GM23338 (cell line): ENCODE results near the gene CCDC175. TPM values are rescaled to one million over a fixed set of nuclear protein-coding genes. Genes with fewer than 3 reads are reported as not detected.

Experiments
- ATAC-seq: fragments of 200-7000 bp; cut with Tn5 transposase; 3 replicates; pipeline ENCODE4 v1.9.1; 2020
- DNase-seq: peaks from one replicate; pipeline ENCODE4 v3.0.0-alpha.2; 2015; ENCODE audit warnings: low spot score
- H2AFZ ChIP-seq: fragments of 200-600 bp; sonication (generic); 2 replicates; pipeline ENCODE4 v1.8.0; 2016; ENCODE audit warnings: antibody characterized with exemption, mild to moderate bottlenecking, moderate library complexity
- H3F3A ChIP-seq: fragments of 200-600 bp; sonication (generic); replicated peaks from 2 replicates; pipeline ENCODE4 v1.8.0; 2017; ENCODE audit warnings: antibody characterized with exemption, mixed run types, low read depth
- H3K27ac ChIP-seq: fragments of 200-600 bp; sonication (generic); 2 replicates; pipeline ENCODE4 v1.6.1; 2016; ENCODE audit warnings: low read depth
- H3K27me3 ChIP-seq: fragments of 200-600 bp; sonication (generic); 2 replicates; pipeline ENCODE4 v1.8.0; 2016; ENCODE audit warnings: mild to moderate bottlenecking, mixed run types, moderate library complexity; ENCODE audit not compliant: insufficient read depth
- H3K36me3 ChIP-seq: fragments of 200-600 bp; sonication (generic); 2 replicates; pipeline ENCODE4 v1.8.0; 2016; ENCODE audit warnings: mild to moderate bottlenecking; ENCODE audit not compliant: insufficient read depth
- H3K4me1 ChIP-seq: fragments of 200-600 bp; sonication (generic); 2 replicates; pipeline ENCODE4 v1.8.0; 2016; ENCODE audit warnings: mild to moderate bottlenecking, moderate library complexity; ENCODE audit not compliant: insufficient read depth
- H3K4me2 ChIP-seq: fragments of 200-600 bp; sonication (generic); 2 replicates; pipeline ENCODE4 v1.7.1; 2017; ENCODE audit warnings: mixed run types
- H3K4me3 ChIP-seq: fragments of 200-600 bp; sonication (generic); 2 replicates; pipeline ENCODE4 v1.6.1; 2016; ENCODE audit warnings: mixed run types
- H3K79me2 ChIP-seq: fragments of 200-600 bp; sonication (generic); replicated peaks from 2 replicates; pipeline ENCODE4 v1.8.0; 2017; ENCODE audit warnings: mild to moderate bottlenecking; ENCODE audit not compliant: insufficient read depth
- H3K9me2 ChIP-seq: fragments of 200-600 bp; sonication (generic); 2 replicates; pipeline ENCODE4 v1.8.0; 2017; ENCODE audit not compliant: insufficient read depth
- H4K20me1 ChIP-seq: fragments of 200-600 bp; sonication (generic); replicated peaks from 2 replicates; pipeline ENCODE4 v1.8.0; 2017; ENCODE audit warnings: mild to moderate bottlenecking; ENCODE audit not compliant: insufficient read depth
- H3K27ac Mint-ChIP-seq: 2 replicates; pipeline ENCODE4 v1.8.0; 2020; ENCODE audit warnings: inconsistent platforms, mild to moderate bottlenecking, moderate library complexity, mixed read lengths
- H3K27me3 Mint-ChIP-seq: 3 replicates; pipeline ENCODE4 v1.8.0; 2022; ENCODE audit warnings: low read depth, mild to moderate bottlenecking, moderate library complexity, mixed read lengths, inconsistent platforms; ENCODE audit not compliant: insufficient read depth, poor library complexity
- H3K36me3 Mint-ChIP-seq: 3 replicates; pipeline ENCODE4 v1.8.0; 2021; ENCODE audit warnings: low read depth, mild to moderate bottlenecking, inconsistent platforms, moderate library complexity, mixed read lengths
- H3K4me1 Mint-ChIP-seq: 3 replicates; pipeline ENCODE4 v1.8.0; 2020; ENCODE audit warnings: mild to moderate bottlenecking, inconsistent platforms, mixed read lengths
- H3K4me3 Mint-ChIP-seq: 3 replicates; pipeline ENCODE4 v1.8.0; 2021; ENCODE audit warnings: moderate library complexity, mild to moderate bottlenecking, inconsistent platforms, mixed read lengths
- H3K9me3 Mint-ChIP-seq: 3 replicates; pipeline ENCODE4 v1.8.0; 2020; ENCODE audit warnings: moderate library complexity, mild to moderate bottlenecking, inconsistent platforms, mixed read lengths
- CREB1 ChIP-seq: fragments of 250-450 bp; sonication (Bioruptor Pico); IDR thresholded peaks from 2 replicates; pipeline ENCODE4 v1.5.0; 2020; ENCODE audit warnings: low read depth, mild to moderate bottlenecking, moderate library complexity
- EZH2phosphoT487 ChIP-seq: fragments of 200-600 bp; sonication (generic); IDR thresholded peaks from one replicate; pipeline ENCODE4 v1.8.1; 2018; ENCODE audit warnings: antibody characterized with exemption; ENCODE audit not compliant: unreplicated experiment
- JUNB ChIP-seq: IDR thresholded peaks from one replicate; pipeline ENCODE4 v1.6.1; 2016; ENCODE audit warnings: antibody characterized with exemption; ENCODE audit not compliant: unreplicated experiment
- NANOG ChIP-seq: IDR thresholded peaks from 2 replicates; pipeline ENCODE4 v1.6.1; 2016; ENCODE audit warnings: antibody characterized with exemption, borderline replicate concordance
- POLR2AphosphoS5 ChIP-seq: IDR thresholded peaks from 2 replicates; pipeline ENCODE4 v1.6.1; 2016; ENCODE audit warnings: antibody characterized with exemption, low read depth
- ZNF114 ChIP-seq: fragments of 250-450 bp; sonication (Bioruptor Pico); IDR thresholded peaks from 2 replicates; pipeline ENCODE4 v1.5.0; 2020; ENCODE audit warnings: mild to moderate bottlenecking, moderate library complexity
- ZNF331 ChIP-seq: fragments of 250-450 bp; sonication (Bioruptor Pico); IDR thresholded peaks from 2 replicates; pipeline ENCODE4 v1.5.0; 2020; ENCODE audit warnings: low read depth, mild to moderate bottlenecking, moderate library complexity
- polyA plus RNA-seq: library from polyadenylated mRNA; unstranded; fragments of >200 nt; fragmentation: Nextera tagmentation; extraction: Ambion mirVana; gene quantifications from 2 replicates; pipeline ENCODE4 v1.2.1, GENCODE V29; 2016
- total RNA-seq: library from RNA; depleted of rRNA; stranded (reverse); fragments of >200 nt; shearing (Covaris generic); gene quantifications from 2 replicates; pipeline ENCODE4 v1.2.3, GENCODE V29; 2014
- TF ChIP-seq, protein P1 (sequence below): IDR thresholded peaks from one replicate; pipeline ENCODE4 v1.6.1; 2018; ENCODE audit warnings: antibody characterized with exemption; ENCODE audit not compliant: unreplicated experiment
- TF ChIP-seq, protein P2 (sequence below), 2 experiments: fragments of 200-600 bp in 1 of 2; sonication (generic) in 1 of 2; conservative IDR thresholded peaks; 2 replicates each; pipeline versions ENCODE4 v1.5.1 to v1.6.1; 2016 to 2017; ENCODE audit warnings: antibody characterized with exemption in 2 of 2, low read depth in 2 of 2, mild to moderate bottlenecking in 2 of 2, moderate library complexity in 1 of 2
- TF ChIP-seq, protein P3 (sequence below): IDR thresholded peaks from 2 replicates; pipeline ENCODE4 v1.6.1; 2016; ENCODE audit warnings: antibody characterized with exemption

CCDC175 gene
- total and polyA plus RNA-seq, 2 experiments from 2014 or later, result 0.50 TPM; not detected in 1

DNA sequence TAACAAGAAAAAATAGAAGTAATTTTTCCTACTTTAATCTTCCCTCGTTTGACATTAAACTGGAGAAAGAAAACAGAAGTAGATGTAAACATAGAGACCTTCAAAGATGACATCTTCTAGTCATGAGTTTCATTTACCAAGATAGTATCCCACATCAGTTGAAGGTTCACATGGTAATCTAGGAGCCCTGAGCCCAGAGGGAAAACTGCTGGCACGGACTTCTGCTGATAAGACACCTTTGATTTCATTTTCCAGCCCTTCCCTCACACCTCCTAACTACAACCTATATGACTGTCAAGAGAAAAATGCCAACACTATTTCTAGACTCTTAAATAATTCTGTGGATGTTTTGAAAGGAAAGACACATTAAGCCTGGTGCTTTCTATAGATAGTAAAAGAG, 46.0 kb upstream of the CCDC175 start (continued):
- TF ChIP-seq, protein P1, sequence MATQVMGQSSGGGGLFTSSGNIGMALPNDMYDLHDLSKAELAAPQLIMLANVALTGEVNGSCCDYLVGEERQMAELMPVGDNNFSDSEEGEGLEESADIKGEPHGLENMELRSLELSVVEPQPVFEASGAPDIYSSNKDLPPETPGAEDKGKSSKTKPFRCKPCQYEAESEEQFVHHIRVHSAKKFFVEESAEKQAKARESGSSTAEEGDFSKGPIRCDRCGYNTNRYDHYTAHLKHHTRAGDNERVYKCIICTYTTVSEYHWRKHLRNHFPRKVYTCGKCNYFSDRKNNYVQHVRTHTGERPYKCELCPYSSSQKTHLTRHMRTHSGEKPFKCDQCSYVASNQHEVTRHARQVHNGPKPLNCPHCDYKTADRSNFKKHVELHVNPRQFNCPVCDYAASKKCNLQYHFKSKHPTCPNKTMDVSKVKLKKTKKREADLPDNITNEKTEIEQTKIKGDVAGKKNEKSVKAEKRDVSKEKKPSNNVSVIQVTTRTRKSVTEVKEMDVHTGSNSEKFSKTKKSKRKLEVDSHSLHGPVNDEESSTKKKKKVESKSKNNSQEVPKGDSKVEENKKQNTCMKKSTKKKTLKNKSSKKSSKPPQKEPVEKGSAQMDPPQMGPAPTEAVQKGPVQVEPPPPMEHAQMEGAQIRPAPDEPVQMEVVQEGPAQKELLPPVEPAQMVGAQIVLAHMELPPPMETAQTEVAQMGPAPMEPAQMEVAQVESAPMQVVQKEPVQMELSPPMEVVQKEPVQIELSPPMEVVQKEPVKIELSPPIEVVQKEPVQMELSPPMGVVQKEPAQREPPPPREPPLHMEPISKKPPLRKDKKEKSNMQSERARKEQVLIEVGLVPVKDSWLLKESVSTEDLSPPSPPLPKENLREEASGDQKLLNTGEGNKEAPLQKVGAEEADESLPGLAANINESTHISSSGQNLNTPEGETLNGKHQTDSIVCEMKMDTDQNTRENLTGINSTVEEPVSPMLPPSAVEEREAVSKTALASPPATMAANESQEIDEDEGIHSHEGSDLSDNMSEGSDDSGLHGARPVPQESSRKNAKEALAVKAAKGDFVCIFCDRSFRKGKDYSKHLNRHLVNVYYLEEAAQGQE, result no peak
- TF ChIP-seq ZNF114 (CRISPR knock-in tag) (no peak), CREB1 (CRISPR knock-in tag) (no peak), ZNF331 (CRISPR knock-in tag) (no peak), NANOG (no peak), JUNB (no peak)
- TF ChIP-seq, protein P2, sequence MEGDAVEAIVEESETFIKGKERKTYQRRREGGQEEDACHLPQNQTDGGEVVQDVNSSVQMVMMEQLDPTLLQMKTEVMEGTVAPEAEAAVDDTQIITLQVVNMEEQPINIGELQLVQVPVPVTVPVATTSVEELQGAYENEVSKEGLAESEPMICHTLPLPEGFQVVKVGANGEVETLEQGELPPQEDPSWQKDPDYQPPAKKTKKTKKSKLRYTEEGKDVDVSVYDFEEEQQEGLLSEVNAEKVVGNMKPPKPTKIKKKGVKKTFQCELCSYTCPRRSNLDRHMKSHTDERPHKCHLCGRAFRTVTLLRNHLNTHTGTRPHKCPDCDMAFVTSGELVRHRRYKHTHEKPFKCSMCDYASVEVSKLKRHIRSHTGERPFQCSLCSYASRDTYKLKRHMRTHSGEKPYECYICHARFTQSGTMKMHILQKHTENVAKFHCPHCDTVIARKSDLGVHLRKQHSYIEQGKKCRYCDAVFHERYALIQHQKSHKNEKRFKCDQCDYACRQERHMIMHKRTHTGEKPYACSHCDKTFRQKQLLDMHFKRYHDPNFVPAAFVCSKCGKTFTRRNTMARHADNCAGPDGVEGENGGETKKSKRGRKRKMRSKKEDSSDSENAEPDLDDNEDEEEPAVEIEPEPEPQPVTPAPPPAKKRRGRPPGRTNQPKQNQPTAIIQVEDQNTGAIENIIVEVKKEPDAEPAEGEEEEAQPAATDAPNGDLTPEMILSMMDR (conservative IDR thresholded peaks at IDR 0.05; ENCODE audit: low read depth in 2 of 2), result no peak

DNA sequence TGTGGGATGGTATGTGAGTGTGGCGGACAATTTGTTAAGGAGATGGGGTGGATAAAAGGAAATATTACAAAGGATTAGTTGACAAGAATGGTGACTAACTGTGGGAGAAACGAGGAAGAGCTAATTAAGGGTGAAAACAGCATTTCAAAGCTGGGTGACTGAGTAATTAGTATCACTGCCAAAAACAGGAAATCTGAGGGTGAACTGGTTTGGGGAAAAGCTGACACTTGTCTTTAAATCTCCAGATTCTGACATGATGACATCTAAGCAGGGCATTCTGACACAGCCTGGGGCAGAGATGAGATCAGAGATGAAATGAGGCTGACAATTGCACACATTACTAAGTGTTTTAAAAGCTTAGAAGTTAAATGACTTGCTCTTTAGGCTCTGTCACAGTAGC, 42.4 kb upstream of the CCDC175 start:
- Histone ChIP-seq H3F3A (no peaks in the 10 kb centered on the region), H3K36me3 (no peaks in the 10 kb centered on the region), H3K27me3 (no peaks in the 10 kb centered on the region), H3K4me2 (no peak overlapping the region), H3K4me1 (no peaks in the 10 kb centered on the region), H3K4me3 (no peak overlapping the region), H3K9me2 (no peaks in the 10 kb centered on the region), H2AFZ (no peak overlapping the region), H3K79me2 (no peaks in the 10 kb centered on the region), H4K20me1 (no peaks in the 10 kb centered on the region), H3K27ac (no peak overlapping the region)
- Mint-ChIP-seq H3K36me3 (no peaks in the 10 kb centered on the region), H3K4me3 (no peak overlapping the region), H3K4me1 (no peaks in the 10 kb centered on the region), H3K9me3 (peaks cover 5% of the 10 kb centered on the region; the same call in 2 of the 3 replicates), H3K27ac (no peak overlapping the region), H3K27me3 (peaks cover 3% of the 10 kb centered on the region)
- ATAC-seq (no peak), DNase-seq (no peak)
- no peak for TF ChIP-seq ZNF114 (CRISPR knock-in tag)
- TF ChIP-seq POLR2AphosphoS5, result no peak
- TF ChIP-seq EZH2phosphoT487, result no peak
- TF ChIP-seq ZNF331 (CRISPR knock-in tag), result no peak
- TF ChIP-seq, protein P1, result no peak
- no peak for TF ChIP-seq JUNB
- no peak for TF ChIP-seq NANOG
- TF ChIP-seq, protein P2 (conservative IDR thresholded peaks at IDR 0.05; ENCODE audit: low read depth in 2 of 2), result no peak
- TF ChIP-seq, protein P3, sequence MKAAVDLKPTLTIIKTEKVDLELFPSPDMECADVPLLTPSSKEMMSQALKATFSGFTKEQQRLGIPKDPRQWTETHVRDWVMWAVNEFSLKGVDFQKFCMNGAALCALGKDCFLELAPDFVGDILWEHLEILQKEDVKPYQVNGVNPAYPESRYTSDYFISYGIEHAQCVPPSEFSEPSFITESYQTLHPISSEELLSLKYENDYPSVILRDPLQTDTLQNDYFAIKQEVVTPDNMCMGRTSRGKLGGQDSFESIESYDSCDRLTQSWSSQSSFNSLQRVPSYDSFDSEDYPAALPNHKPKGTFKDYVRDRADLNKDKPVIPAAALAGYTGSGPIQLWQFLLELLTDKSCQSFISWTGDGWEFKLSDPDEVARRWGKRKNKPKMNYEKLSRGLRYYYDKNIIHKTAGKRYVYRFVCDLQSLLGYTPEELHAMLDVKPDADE, result no peak
